ENCODE measurements around the gene ABCB6.
"Not testable (repeated sequence)": the region's sequence is repeated elsewhere in the genome, so short reads cannot be mapped to it uniquely, and the experiment has no call there.

The ABCB6 gene

DNA sequence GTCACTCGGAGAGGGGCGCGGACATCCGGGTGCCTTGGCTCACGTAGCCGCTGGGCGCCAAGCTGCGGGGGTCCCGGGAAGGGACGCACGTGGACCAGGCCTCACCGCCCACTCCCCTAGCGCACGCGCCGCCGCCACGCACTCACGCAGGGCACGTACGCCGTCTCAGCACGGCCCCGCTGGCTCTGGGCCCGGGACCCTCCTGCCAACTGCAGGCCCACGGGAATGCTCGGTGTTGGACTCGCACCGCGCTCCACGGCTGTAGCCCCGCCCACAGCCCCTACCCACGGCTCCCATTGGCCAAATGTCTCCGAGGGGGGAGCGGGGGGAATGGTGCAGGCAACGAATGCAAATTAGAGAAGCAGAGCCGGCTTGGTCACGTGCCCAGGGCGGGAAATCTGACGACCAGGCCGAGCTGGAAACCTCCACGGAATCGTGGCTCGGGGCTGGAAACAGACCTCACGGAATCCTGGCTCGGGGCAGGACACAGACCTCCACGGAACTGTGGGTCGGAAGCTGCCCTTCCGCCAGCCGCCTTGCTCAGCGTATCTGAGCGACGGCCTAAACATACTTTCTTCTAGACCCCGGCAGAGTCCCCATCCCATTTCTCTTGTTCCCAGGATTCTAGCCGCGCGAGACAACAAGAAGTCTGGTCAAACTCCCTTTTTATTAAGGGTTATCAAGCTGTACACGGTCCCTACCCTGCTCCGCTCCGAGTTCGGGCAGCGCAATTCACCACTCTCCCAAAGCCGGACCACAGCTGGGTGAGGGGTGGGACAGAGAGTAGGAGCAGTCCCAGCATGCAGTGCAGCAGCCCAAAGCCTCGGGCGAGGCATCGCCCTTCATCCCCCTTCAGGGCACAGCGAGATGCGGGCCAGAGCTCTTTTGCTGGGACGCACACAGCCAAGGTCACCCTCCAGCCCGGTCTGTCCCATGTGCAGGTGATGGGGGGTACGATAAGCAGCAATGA is at the start of gene ABCB6:
ABCB6 (minus strand) TSS at position 227 of the 970 bp plus-strand sequence. CDS start 285 bp downstream, outside the sequence.
- DNase-seq (ENCODE audit: low read depth) = peak; percentile 87

DNA sequence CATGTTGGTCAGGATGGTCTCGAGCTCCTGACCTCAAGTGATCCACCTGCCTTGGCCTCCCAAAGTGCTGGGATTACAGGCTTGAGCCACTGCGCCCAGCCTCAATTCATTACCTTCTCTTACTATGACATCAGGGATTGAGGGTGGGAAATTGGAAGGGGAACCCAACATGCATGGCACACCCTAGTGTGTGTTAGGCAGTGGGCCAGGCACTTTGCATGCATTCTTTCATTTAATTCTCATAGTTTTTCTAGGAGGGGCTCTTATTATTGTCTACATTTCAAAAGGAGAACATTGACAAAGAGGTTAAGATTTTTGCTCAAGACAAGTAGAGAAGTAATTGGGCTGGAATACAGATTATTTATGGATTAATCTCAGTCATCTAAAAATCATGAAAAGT is 49.5 kb upstream of the ABCB6 start:
- no peak for DNase-seq (ENCODE audit: low read depth)

DNA sequence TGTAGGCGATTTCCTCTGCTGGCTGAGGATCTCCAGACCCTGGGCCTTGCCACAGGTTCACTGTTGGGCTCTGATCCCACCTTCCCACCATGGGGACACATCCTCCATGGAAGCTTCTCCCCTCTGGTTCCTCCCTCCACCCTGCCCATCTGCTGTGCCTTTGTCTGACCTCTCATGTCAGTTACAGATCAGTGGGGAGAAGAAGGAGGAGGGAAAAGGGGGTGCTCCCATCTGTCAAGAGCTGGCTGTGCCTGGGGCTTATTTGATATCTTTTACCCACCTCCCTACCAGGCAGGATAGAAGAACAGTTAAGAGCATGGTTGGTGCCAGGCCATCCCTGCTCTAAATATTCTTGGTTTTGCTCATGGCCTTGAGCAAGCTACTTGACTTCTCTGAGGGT is 48.1 kb upstream of the ABCB6 start:
- no peak for DNase-seq (ENCODE audit: low read depth)

DNA sequence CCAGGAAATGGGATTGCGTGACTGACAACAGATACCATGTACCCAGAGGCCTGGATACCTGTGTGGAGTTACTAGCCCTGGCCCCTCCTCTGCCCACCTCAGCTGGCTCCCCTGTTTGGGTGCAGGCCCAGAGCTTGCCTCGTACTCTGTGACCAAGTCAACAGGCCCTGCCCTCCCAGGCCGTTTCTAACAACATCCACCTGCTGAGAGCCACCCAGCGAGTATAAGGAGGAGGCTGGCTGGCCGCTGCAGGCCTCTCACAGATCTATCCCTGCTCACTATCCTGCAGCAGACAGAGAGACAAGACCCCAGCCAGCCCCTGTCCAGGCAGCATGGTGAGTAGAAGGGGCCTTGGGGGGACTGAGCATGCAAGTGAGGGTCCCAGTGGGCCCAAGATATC is 47.5 kb upstream of the ABCB6 start:
- DNase-seq (ENCODE audit: low read depth) = no peak

DNA sequence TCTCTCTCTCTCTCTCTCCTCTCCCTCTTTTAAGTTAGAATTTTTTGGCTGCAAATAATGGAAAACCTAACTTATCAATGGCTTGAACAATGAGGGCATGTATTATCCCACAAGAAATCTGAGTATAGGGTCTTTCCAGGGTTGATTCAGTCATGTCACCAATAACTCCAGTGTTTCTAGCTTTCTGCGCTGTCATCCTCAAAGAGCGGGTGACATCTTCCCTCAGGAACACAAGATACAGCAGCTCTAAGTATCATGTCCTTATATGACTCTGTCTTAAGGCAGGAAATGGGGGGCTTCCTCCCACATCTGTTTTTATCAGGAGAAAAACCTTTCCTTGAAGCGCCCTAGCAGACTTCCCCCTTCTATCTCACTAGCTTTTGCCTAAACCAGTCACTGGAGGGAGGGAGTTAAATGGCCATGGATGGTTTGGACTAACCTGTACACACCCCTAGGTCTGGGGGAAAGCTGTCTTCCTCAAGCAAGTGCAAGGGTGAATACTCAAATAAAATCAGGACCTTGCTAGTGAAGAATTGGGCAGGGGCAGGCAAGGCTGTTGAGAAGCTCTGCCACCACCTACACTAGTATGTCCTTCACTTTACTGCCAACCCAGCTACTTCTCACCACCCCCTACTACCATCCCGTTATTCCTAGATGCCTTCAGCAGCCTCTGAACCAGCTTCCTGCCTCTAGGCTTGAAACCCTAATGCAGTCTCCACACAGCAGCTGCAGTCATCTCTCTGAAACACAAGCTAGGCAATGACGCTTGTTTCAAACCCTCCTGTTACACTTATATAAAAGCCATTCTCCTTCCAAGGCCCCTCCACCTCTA is 42.5 kb upstream of the ABCB6 start:
- no peak for DNase-seq (ENCODE audit: low read depth)

DNA sequence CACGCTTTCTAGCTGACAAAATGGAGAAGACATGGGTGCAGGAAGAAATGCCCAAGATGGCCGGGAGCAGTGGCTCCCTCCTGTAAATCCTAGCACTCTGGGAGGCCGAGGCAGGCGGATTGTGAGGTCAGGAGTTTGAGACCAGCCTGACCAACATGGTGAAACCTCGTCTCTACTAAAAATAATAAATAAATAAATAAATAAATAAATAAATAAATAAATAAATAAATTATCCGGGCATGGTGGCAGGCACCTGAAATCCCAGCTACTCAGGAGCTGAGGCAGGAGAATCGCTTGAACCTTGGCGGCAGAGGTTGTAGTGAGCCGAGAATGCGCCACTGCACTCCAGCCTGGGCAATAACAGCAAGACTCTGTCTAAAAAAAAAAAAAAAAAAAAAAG is 40.2 kb upstream of the ABCB6 start:
- DNase-seq (ENCODE audit: low read depth) = not testable (repeated sequence)

DNA sequence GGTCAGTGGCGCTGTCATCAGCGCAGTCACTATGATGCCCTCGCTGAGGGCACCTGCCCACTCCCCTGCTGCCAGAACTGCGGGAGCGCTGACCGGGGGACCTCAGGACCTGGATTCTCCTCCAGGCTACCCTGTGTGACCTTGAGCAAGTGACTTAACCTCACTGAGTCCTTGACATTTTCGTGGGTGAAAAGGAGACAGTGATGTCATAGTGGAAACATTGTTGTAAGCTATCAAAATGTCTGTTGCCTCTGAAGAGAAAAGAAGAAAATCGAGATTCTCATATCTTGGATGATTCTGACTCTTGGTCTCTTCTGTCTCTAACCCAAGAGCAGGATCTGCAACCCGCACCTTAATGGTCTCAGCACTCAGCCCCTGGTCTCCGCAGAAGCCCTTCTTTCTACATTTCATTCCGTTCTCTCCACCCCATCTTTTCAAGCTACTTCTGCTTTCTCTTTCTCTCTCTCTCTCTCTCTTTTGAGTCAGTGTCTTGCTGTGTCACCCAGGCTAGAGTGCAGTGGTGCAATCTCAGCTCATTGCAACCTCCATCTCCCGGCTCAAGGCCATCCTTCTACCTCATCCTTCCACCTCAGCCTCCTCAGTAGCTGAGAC is 35.9 kb upstream of the ABCB6 start:
- peak; percentile 25 for DNase-seq (ENCODE audit: low read depth)

- peak; percentile 89 for DNase-seq (ENCODE audit: low read depth)
Measured at GRCh38 chr2:219253753-219254589, 35.2 kb upstream of the ABCB6 start, which contains the start of gene TUBA4A. TSS of gene TUBA4A (minus strand) at chr2:219253918. CDS start at chr2:219253858, 60 bp downstream.

GRCh38 chr2:219252900-219253752 is 34.4 kb upstream of the ABCB6 start, which contains the start of gene TUBA4B:
TSS of gene TUBA4B (plus strand) at chr2:219253243. CDS start at chr2:219253408, 165 bp downstream.
- peak; percentile 21 for DNase-seq (ENCODE audit: low read depth)

- peak; percentile 28 for DNase-seq (ENCODE audit: low read depth)
Measured at GRCh38 chr2:219252570-219252899, 33.8 kb upstream of the ABCB6 start.

DNA sequence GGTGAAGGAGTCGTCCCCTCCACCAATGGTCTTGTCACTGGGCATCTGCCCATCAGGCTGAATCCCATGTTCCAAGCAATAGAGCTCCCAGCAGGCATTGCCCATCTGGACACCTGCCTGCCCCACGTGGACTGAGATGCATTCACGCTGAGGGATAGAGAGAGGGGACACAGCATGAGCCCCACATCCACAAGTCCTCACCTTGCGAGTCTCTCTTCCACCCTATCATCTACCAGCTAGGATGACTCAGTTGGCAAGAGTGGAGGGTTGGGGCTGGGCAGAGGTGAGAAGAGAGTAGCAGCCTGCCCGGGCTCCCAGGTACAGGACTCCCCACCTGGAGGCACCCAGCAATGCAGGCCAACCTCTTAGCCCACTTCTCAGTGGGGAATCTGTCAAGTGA is 33.3 kb upstream of the ABCB6 start:
- peak; percentile 32 for DNase-seq (ENCODE audit: low read depth)

DNA sequence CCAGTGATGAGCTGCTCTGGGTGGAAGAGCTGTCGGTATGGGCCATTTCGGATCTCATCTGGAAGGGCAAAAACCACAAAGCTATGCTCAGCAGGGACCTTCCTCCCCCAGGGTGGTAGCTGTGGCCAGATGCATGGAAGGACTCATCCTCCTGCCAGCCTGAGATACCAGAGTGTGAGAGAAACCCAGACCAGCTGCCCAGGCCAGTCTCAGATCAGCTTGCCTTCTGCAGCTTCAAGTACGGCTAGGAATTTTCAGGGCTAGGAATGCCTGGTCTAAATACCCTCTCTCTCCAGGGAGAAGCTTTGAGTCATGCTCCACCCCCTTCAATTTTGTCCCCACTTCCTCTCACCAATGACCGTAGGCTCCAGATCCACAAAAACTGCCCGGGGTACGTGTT is 32.9 kb upstream of the ABCB6 start:
- DNase-seq (ENCODE audit: low read depth) = no peak

DNA sequence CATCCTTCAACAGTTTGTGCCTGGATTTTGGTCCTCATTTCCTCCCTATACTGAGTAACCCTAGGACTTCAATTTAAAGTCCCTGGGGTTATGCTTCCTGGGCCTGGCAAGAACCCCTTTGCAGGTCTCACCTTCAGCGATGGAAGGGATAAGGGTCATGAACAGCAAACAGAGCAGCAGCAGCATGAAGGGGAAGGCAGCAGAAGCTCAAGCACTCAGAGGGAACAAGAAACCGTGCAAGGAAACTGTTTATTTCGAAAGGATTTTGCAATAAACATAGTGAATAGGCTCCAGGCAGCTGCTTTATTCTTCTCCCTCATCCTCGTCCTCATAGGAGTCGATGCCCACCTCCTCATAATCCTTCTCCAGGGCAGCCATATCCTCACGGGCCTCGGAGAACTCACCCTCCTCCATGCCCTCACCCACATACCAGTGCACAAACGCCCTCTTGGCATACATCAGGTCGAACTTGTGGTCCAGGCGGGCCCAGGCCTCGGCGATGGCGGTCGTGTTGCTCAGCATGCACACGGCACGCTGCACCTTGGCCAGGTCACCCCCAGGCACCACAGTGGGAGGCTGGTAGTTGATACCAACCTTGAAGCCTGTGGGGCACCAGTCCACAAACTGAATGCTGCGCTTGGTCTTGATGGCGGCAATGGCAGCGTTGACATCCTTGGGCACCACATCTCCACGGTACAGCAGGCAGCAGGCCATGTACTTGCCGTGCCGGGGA is 31.5 kb upstream of the ABCB6 start:
- DNase-seq (ENCODE audit: low read depth) = no peak

DNA sequence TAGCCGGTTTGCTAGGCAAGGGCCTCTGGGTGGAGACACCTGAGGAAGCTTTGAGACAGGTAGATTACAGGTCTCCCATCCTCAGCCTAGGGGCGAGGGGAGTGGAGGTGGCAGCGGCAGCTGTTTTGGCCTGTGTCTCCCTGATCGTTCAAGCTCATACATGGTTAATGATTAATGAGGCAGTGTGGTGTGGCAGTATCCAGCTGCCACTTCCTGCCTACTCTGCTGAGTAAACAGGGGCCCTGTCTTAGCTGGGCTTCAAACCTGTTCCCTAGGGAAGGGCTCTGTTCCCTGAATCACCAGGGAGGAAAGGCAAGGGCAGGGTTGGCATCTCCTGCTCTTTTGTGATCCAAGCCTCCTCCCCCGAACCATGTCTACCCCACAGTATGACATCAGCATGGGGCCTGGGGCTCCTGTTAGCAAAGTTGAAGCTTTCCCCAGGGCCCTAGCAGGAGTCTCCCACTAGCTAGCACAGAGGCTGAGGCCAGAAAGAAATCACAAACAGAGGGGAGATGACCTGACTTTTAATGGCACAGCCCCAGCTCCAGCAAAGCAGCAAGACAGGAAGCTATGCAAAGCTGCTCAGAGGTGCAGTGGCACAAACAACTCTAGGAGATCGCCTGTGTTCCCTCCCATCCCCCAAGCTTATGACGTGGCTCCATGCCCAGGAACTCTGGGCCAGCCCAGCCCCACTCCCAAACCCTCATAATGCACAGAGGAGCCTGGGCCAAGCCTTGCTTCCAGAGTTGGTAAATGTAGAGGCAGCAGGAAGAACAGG is 30.6 kb upstream of the ABCB6 start:
- DNase-seq (ENCODE audit: low read depth) = peak; percentile 23

DNA sequence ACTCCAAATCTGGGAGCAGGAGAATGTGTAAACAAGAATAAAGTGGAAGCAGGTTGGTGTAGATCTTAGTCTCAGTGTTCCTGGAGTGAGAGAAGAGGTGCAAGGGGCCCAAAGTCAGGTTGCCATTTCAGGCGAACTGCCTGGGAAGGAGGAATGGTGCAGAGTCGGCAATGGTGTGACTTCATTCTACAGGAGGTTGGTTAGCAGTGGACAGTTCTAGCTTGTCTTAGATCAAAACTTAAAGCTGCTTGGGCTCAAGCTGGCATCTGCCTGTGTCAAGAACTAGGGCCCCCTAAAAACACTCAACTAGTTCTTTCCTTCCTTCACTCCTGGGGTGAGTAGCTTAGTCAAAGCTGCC is 30.1 kb upstream of the ABCB6 start:
- no peak for DNase-seq (ENCODE audit: low read depth)

DNA sequence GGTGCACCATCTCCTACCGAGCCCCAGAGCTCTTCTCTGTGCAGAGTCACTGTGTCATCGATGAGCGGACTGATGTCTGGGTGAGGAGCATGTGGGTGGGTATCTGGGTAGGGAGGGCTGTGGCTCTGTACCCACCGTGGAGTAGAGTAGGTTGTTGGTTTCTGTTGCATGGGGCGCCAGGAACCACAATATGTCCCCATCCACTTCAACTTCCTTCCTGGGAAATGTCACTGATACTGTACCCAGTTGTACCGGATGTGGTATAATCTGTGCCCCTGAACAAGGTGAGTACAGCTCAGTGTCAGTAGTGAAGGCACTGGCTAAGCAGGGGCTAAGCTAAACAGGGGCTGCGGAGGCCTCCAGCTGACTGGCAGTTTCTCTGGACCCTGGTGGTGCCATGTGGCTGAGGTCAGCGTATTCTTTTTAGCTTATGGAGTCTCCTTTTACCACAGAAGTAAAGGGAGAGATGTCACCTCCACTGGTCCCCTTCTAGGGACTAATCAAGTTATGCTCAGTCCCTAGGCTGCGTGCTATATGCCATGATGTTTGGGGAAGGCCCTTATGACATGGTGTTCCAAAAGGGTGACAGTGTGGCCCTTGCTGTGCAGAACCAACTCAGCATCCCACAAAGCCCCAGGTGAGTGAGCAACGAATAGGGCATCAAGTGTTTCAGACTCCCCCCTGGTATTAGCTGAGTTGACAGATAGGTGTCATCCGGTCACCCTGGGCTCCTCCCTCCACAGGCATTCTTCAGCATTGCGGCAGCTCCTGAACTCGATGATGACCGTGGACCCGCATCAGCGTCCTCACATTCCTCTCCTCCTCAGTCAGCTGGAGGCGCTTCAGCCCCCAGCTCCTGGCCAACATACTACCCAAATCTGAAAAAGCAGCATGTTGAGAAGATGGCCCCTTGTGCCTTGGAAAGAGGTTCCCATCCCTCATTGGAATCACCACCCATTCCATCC is 29.2 kb upstream of the ABCB6 start:
- peak; percentile 62 for DNase-seq (ENCODE audit: low read depth)

GRCh38 chr2:219246559-219246958 is 27.8 kb upstream of the ABCB6 start:
- no peak for DNase-seq (ENCODE audit: low read depth)

- DNase-seq (ENCODE audit: low read depth) = no peak
Measured at GRCh38 chr2:219245899-219246230, 27.1 kb upstream of the ABCB6 start.

Measured in stimulated activated CD4-positive, alpha-beta T cell treated with anti-CD3 and anti-CD28 coated beads, Interleukin-2, amount 100 ng/mL, for 4 hours (primary cell).